ENCODE results near the gene LRBA. TPM values are rescaled to one million over a fixed set of nuclear protein-coding genes. Genes with fewer than 3 reads are reported as not detected.

LRBA gene
- total and polyA plus RNA-seq, 2 of the 4 experiments (the other 2 are of a cell fraction): 10.2 to 51.6 TPM

GRCh38 chr4:150580306-150580705 lies 434.8 kb downstream of the LRBA start:
- Histone ChIP-seq H4K20me1 (ENCODE audit: insufficient read depth, low read length) (no peaks in the 10 kb centered on the region), H2AK9ac (replicated peaks; ENCODE audit: low read depth, low read length, poor library complexity) (no peak overlapping the region), H3K79me1 (ENCODE audit: low read depth in 1 of 2, low read length in 2 of 2) (peaks cover 0 to 13% of the 10 kb centered on the region in 2 experiments; a peak in 2 of 4 replicates), H2BK15ac (ENCODE audit: low read depth, low read length) (0 out of 3 replicates have a peak overlapping the region, but pooled peaks have one; percentile 23), H2AFZ (replicated peaks; ENCODE audit: low read length, poor library complexity) (peak overlapping the region; percentile 91), H3K4me1 (ENCODE audit: control insufficient read depth, insufficient read depth, low read length) (0 out of 2 replicates have a peak, but pooled peaks cover 2% of the 10 kb centered on the region), H2BK20ac (ENCODE audit: low read depth, low read length) (no peak overlapping the region), H3K36me3 (ENCODE audit: control insufficient read depth, insufficient read depth, low read length) (no peaks in the 10 kb centered on the region), H3K23ac (ENCODE audit: low read depth, low read length) (peak overlapping the region; percentile 83), H3K56ac (ENCODE audit: extremely low read depth, insufficient read depth, low read length) (no peak overlapping the region; the same call in 1 of the 2 replicates), H3K4me2 (ENCODE audit: low read depth, low read length) (peak overlapping the region; percentile 79), H3K9me1 (ENCODE audit: insufficient read depth, low read length) (peaks cover 2% of the 10 kb centered on the region; the same call in 1 of the 2 replicates), H3K14ac (replicated peaks; ENCODE audit: low read depth, low read length) (peak overlapping the region; percentile 50), H2BK5ac (ENCODE audit: low read depth, low read length, poor library complexity, severe bottlenecking) (no peak overlapping the region), H3K18ac (ENCODE audit: low read depth, low read length) (peak overlapping the region; percentile 54), H4K5ac (ENCODE audit: low read depth, low read length) (peak overlapping the region; percentile 47; the same call in 1 of the 2 replicates), H3K4me3 (ENCODE audit: insufficient read depth, low read depth, low read length) (peak overlapping the region; percentile 49), H4K91ac (ENCODE audit: insufficient read depth, low read depth, low read length) (no peak overlapping the region), H3K27me3 (ENCODE audit: control insufficient read depth, insufficient read depth, low read length) (no peaks in the 10 kb centered on the region), H3K27ac (ENCODE audit: insufficient read depth, low read length) (peak overlapping the region; percentile 70; the same call in 1 of the 2 replicates), H3K4ac (ENCODE audit: low read depth, low read length) (no peak overlapping the region), H3K9ac (ENCODE audit: low read depth, low read length) (peak overlapping the region; percentile 67), H3K9me3 (ENCODE audit: control insufficient read depth, insufficient read depth, low read length) (no peaks in the 10 kb centered on the region), H2AK5ac (ENCODE audit: low read depth, low read length) (no peak overlapping the region), H2BK120ac (ENCODE audit: low read depth, low read length) (0 out of 2 replicates have a peak overlapping the region, but pooled peaks have one; percentile 82), H4K8ac (ENCODE audit: low read depth in 2 of 2, low read length in 2 of 2) (peak overlapping the region; percentile 77 to 82; a peak in 3 of 4 replicates)
- DNase-seq (no peak), ATAC-seq (ENCODE audit: low read depth) (no peak)
- ChIA-PET CTCF (interaction anchor here (0.6 kb wide), 1 partner anchor 251 kb away, joined by 3 read pairs; no protein-coding TSS in a partner anchor), POLR2A (ENCODE audit: unreplicated experiment) (no interaction called here)
- intact Hi-C loops (cut with micrococcal nuclease) (loop anchor here (5.0 kb wide), 4 partner anchors 193 to 583 kb away; no protein-coding TSS in a partner anchor), dilution Hi-C loops (cut with HindIII; ENCODE audit: low sequenced_read_pairs, unreplicated experiment) (no loop called here), in situ Hi-C loops (cut with MboI; ENCODE audit: low sequenced_read_pairs) (loop anchor here (10.0 kb wide), 1 partner anchor 576 kb away; no protein-coding TSS in a partner anchor)
- 69% methylated on average over 4 of the region's 9 CpGs; no CpG with 5 or more reads in 1 of the 2 experiments for WGBS, 2 experiments (ENCODE audit: extremely low coverage in 2 of 2, insufficient read length in 1 of 2)
- no TSS peak for BruUV-seq (replicated peaks)
- no peak for TF ChIP-seq RFX5 (IDR thresholded peaks at IDR 0.05; ENCODE audit: low read depth, low read length)
- TF ChIP-seq BHLHE40 (IDR thresholded peaks at IDR 0.05; ENCODE audit: low read depth, low read length): no peak
- no peak for TF ChIP-seq CTCF (conservative IDR thresholded peaks at IDR 0.05; ENCODE audit: low read depth, low read length)
- no peak for TF ChIP-seq MAZ (IDR thresholded peaks at IDR 0.05; ENCODE audit: borderline replicate concordance, low read depth, low read length)
- no peak for TF ChIP-seq CEBPB (IDR thresholded peaks at IDR 0.05; ENCODE audit: low read depth, low read length)
- no peak for TF ChIP-seq SMC3 (IDR thresholded peaks at IDR 0.05; ENCODE audit: low read depth, low read length)
- TF ChIP-seq MXI1 (IDR thresholded peaks at IDR 0.05; ENCODE audit: borderline replicate concordance, low read depth, low read length): no peak
- no peak for TF ChIP-seq MAFK (IDR thresholded peaks at IDR 0.05; ENCODE audit: low read depth, low read length)
